GM12864 (cell line): Measurements from ENCODE around the gene POLG.

Experiments used
- DNase-seq: peaks from one replicate; pipeline ENCODE4 v3.0.0-alpha.2; 2011; ENCODE audit warnings: low read depth
- H3K4me3 ChIP-seq: 2 replicates; pipeline ENCODE4 v1.5.1; 2011; ENCODE audit warnings: mild to moderate bottlenecking, low read depth, low read length, control low read depth
- TF ChIP-seq, protein P1 (sequence below): IDR thresholded peaks from 2 replicates; pipeline ENCODE4 v1.5.1; 2011; ENCODE audit warnings: low read depth, mild to moderate bottlenecking, moderate library complexity, low read length, control low read depth, inconsistent platforms; ENCODE audit errors: missing control alignments

The POLG gene

GRCh38 chr15:89363770-89364169, 29.1 kb upstream of the POLG start:
- no peak for DNase-seq
- TF ChIP-seq, protein P1, sequence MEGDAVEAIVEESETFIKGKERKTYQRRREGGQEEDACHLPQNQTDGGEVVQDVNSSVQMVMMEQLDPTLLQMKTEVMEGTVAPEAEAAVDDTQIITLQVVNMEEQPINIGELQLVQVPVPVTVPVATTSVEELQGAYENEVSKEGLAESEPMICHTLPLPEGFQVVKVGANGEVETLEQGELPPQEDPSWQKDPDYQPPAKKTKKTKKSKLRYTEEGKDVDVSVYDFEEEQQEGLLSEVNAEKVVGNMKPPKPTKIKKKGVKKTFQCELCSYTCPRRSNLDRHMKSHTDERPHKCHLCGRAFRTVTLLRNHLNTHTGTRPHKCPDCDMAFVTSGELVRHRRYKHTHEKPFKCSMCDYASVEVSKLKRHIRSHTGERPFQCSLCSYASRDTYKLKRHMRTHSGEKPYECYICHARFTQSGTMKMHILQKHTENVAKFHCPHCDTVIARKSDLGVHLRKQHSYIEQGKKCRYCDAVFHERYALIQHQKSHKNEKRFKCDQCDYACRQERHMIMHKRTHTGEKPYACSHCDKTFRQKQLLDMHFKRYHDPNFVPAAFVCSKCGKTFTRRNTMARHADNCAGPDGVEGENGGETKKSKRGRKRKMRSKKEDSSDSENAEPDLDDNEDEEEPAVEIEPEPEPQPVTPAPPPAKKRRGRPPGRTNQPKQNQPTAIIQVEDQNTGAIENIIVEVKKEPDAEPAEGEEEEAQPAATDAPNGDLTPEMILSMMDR: no peak
- H3K4me3 ChIP-seq: no peak overlapping the region

GRCh38 chr15:89363133-89363532, 28.5 kb upstream of the POLG start:
- DNase-seq: no peak
- TF ChIP-seq, protein P1: no peak
- H3K4me3 ChIP-seq: no peak overlapping the region

DNA sequence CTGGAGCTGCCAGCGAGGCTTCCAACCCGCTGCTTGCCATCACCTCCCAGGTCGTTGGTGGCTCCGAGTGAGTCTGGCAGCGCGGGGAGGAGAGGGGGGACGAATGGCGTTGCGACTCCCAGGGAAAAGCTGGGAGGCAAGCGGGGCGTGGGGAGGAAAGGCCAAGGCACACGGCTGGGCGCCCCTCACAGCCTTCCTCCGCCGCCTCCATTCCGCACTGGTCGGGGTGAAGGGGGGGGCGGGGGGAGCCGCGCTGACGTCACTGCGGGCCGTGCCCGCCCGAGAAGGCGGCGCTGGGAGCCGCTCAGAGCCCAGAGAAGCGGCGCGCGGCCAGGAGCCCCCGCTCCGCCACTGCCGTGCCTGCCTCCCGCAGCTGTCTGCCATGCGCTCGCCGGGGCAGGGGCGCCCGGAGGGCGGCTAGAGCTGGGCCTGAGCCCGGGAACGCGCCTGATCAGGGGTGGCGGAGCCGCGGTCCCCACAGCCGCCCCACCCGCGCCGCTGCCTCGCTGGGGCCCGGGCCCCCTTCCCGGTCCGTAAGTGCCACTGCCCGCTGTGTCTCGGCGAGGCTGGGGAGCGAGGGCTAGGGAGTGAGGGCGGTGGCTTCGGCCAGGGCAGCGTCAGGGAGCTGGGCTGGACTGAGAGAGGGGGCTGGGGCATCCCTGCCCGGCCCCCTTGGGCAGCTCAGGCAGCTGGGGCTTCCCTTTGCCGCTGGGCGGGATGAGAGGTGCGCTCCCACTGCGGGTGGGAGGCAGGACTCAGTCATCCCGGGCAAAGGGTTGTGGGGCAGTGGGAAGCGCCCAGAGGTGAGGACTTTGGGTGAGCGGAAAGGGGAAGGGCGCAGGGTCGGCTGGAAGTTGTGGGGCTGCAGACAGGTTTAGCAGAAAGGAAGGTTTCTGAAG, 27.8 kb upstream of the POLG start:
- DNase-seq: no peak
- TF ChIP-seq, protein P1: no peak
- H3K4me3 ChIP-seq: no peak overlapping the region

DNA sequence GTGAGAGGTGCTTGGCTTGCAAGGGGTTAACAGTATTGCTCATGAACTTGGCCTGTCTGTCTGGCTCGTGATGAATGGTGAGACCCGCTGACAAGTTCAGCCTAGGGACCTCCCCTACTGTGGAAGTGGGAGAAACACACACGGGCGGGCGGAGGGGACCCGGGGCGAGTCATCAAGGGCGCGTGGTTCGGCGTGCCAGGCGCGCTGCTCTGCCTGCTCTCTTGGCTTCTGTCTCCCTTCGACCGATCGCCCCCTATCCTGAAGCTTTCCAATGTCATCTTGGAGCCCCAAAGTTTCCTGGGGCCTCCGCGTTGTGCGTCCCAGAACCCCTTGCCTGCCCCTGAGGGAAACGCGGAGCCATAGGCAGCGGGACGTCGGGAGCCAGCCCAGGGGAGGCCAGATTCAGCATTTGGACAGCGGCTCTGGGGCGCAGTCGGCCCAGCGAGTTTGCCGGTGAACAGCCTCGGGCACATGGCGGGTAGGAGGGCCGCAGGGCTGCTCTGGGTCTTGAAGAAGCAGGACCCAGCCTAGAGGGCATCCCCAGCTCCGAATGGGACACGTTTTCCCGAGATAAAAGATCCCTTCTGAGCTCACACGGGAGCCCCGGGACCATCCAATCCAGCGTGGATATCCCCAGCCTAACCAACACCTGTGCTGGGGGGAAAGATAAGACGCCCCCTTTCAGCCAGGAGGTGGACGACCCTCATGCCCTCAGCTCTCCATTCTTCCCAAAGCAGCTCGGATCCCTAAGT, 27.0 kb upstream of the POLG start:
- DNase-seq: no peak

DNA sequence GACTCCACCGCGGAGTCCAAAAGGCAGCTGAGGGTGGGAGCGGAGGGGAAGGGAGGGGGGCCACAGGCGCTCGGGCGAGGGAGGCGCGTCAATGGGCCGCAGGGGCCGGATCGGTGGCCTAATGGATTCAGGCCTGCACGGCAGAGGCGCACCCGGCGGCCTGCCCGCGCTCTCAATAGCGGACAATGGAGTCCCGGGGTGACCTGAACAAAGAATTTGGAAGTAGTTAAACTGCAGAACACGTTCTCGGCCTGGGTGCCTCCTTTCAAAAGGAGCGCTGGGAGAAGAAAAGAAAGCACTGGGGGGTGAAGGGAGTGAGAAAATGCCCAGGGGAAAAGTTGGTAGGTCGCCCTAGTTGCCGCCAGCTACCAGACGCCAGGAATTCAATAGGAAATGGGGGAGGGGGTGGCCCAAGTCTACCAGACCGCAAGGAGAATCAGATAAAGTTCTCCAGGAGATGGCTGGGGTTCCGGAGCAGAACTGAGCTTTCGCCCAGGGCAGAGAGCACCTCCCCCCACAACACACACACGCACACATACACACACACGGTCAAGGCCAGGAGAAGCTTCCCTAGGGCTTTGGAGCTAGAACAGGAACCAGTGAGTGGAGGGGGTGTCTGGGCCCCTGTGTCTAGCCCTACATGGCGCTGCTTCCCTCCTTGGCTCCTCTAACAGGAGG, 25.8 kb upstream of the POLG start:
- TF ChIP-seq, protein P1: no peak
- H3K4me3 ChIP-seq: no peak overlapping the region
- DNase-seq: no peak

More for the DNA sequence above, 27.0 kb upstream of the POLG start:
- no peak overlapping the region for H3K4me3 ChIP-seq
- TF ChIP-seq, protein P1: no peak

- TF ChIP-seq, protein P1: no peak
- no peak overlapping the region for H3K4me3 ChIP-seq
- no peak for DNase-seq
Measured at GRCh38 chr15:89359471-89360293, 25.1 kb upstream of the POLG start.
